HS-5 (cell line): ENCODE measurements around the gene PFDN1.

Source experiments
- DNase-seq: peaks from one replicate; pipeline ENCODE4 v3.0.0-alpha.2; 2012; ENCODE audit warnings: low read depth

Gene PFDN1

GRCh38 chr5:140328036-140328764, 25.3 kb upstream of the PFDN1 start:
- DNase-seq: no peak

GRCh38 chr5:140327589-140327988, 24.7 kb upstream of the PFDN1 start:
- DNase-seq: no peak

- DNase-seq: no peak
Observed at GRCh38 chr5:140325486-140325885, 22.6 kb upstream of the PFDN1 start.

- DNase-seq: no peak
Observed at GRCh38 chr5:140324617-140325241, 21.8 kb upstream of the PFDN1 start.

GRCh38 chr5:140324041-140324600, 21.2 kb upstream of the PFDN1 start:
- DNase-seq: no peak

GRCh38 chr5:140322751-140323731, 20.1 kb upstream of the PFDN1 start:
- DNase-seq: peak; percentile 95

- no peak for DNase-seq
Observed at GRCh38 chr5:140321796-140322195, 18.9 kb upstream of the PFDN1 start.

- DNase-seq: no peak
Observed at GRCh38 chr5:140319833-140320232, 16.9 kb upstream of the PFDN1 start.

GRCh38 chr5:140318792-140319191, 15.9 kb upstream of the PFDN1 start:
- DNase-seq: no peak

- DNase-seq: no peak
Observed at GRCh38 chr5:140317859-140318258, 15.0 kb upstream of the PFDN1 start.

GRCh38 chr5:140312791-140313189, 9.9 kb upstream of the PFDN1 start:
- DNase-seq: no peak

- DNase-seq: peak; percentile 96
Observed at GRCh38 chr5:140312067-140312790, 9.3 kb upstream of the PFDN1 start.

GRCh38 chr5:140311011-140311467, 8.1 kb upstream of the PFDN1 start:
- DNase-seq: no peak

- no peak for DNase-seq
Observed at GRCh38 chr5:140310434-140310833, 7.5 kb upstream of the PFDN1 start.

- DNase-seq: no peak
Observed at GRCh38 chr5:140309706-140310249, 6.9 kb upstream of the PFDN1 start.

GRCh38 chr5:140305471-140305870, 2.6 kb upstream of the PFDN1 start:
- DNase-seq: no peak

GRCh38 chr5:140303966-140304365, 1.1 kb upstream of the PFDN1 start:
- DNase-seq: no peak

- DNase-seq: no peak
Observed at GRCh38 chr5:140301136-140301535, 1.8 kb downstream of the PFDN1 start.

- no peak for DNase-seq
Observed at GRCh38 chr5:140299056-140299455, 3.8 kb downstream of the PFDN1 start.

GRCh38 chr5:140298183-140298601, 4.7 kb downstream of the PFDN1 start:
- DNase-seq: peak; percentile 95

- DNase-seq: no peak
Observed at GRCh38 chr5:140297283-140297682, 5.6 kb downstream of the PFDN1 start.
